CD4-positive, alpha-beta T cell (primary cell): ENCODE results near the gene PVALEF. TPM values are rescaled to one million over a fixed set of nuclear protein-coding genes. Genes with fewer than 3 reads are reported as not detected.

Experiments used
- ATAC-seq: fragments of 200-7000 bp; cut with Tn5 transposase; one replicate; pipeline ENCODE4 v1.10.0; 2022; ENCODE audit warnings: mild to moderate bottlenecking; ENCODE audit not compliant: poor library complexity
- CTCF ChIA-PET: fragments of 350-600 bp; sonication (Branson Sonifier 250); formaldehyde crosslinking; loops from one replicate; lab custom pipeline; 2021; ENCODE audit warnings: antibody characterized with exemption, inconsistent platforms; lab: Charles Lee
- POLR2A ChIA-PET: fragments of 350-600 bp; sonication (Branson Sonifier 250); formaldehyde crosslinking; loops from one replicate; lab custom pipeline; 2021; ENCODE audit warnings: antibody characterized with exemption, inconsistent platforms; lab: Charles Lee
- DNase-seq, 14 experiments: peaks; one replicate each; pipeline ENCODE4 v3.0.0-alpha.2; 2013 to 2020; ENCODE audit warnings: mixed read lengths in 2 of 14
- H3K27ac ChIP-seq, 2 donors: one replicate each; pipeline versions ENCODE4 v1.5.1 to v1.7.0; 2013; ENCODE audit warnings: low read length in 2 of 2, low read depth in 1 of 2, mild to moderate bottlenecking in 1 of 2
- H3K27me3 ChIP-seq, 2 experiments: 1 replicate in 1 of 2; 2 replicates in 1 of 2; pipeline versions ENCODE4 v1.6.1 to v1.7.0; 2013; ENCODE audit warnings: low read length in 2 of 2, control low read depth in 1 of 2, mild to moderate bottlenecking in 1 of 2, moderate library complexity in 1 of 2; ENCODE audit not compliant: insufficient read depth in 2 of 2, control insufficient read depth in 1 of 2
- H3K36me3 ChIP-seq: one replicate; pipeline ENCODE4 v1.6.1; 2013; ENCODE audit warnings: low read length, control low read depth; ENCODE audit not compliant: insufficient read depth
- H3K4me1 ChIP-seq: one replicate; pipeline ENCODE4 v1.6.1; 2013; ENCODE audit warnings: low read length, control low read depth; ENCODE audit not compliant: insufficient read depth
- H3K4me3 ChIP-seq: one replicate; pipeline ENCODE4 v1.5.1; 2013; ENCODE audit warnings: mild to moderate bottlenecking, low read length, moderate library complexity
- H3K9me3 ChIP-seq, 2 experiments: 1 replicate in 1 of 2; 2 replicates in 1 of 2; pipeline versions ENCODE4 v1.6.1 to v1.7.0; 2013; ENCODE audit warnings: low read length in 2 of 2, mild to moderate bottlenecking in 2 of 2, control low read depth in 1 of 2, moderate library complexity in 1 of 2; ENCODE audit not compliant: control insufficient read depth in 1 of 2, insufficient read depth in 1 of 2
- H3K27ac Mint-ChIP-seq: one replicate; pipeline ENCODE4 v1.8.0; 2020; ENCODE audit warnings: mixed read lengths
- H3K27me3 Mint-ChIP-seq: one replicate; pipeline ENCODE4 v1.8.0; 2021; ENCODE audit warnings: mixed read lengths
- H3K36me3 Mint-ChIP-seq: one replicate; pipeline ENCODE4 v1.8.0; 2021; ENCODE audit warnings: low read depth, mixed read lengths
- H3K4me1 Mint-ChIP-seq: one replicate; pipeline ENCODE4 v1.8.0; 2021; ENCODE audit warnings: low read depth, mixed read lengths
- H3K4me3 Mint-ChIP-seq: one replicate; pipeline ENCODE4 v1.8.0; 2020; ENCODE audit warnings: mild to moderate bottlenecking, mixed read lengths
- H3K9me3 Mint-ChIP-seq: one replicate; pipeline ENCODE4 v1.8.0; 2020; ENCODE audit warnings: mixed read lengths
- intact Hi-C, 2 experiments: fragments of 100-400 bp; cut with DNase I in 1 of 2; cut with micrococcal nuclease in 1 of 2; formaldehyde crosslinking; loops; one replicate each; pipeline versions ENCODE4 v1.15.1 to v1.9.0; 2023 to 2025; cut with DNase I, micrococcal nuclease
- total RNA-seq, 174 experiments: library from RNA in 2 of 174; stranded (reverse) in 2 of 174; gene quantifications; one replicate each; pipeline ENCODE4 v1.2.3 and lab custom pipeline; 2021 to 2026
- TF ChIP-seq, protein P1 (sequence below): fragments of 200-600 bp; IDR thresholded peaks from one replicate; pipeline ENCODE4 v1.8.0; 2022; ENCODE audit warnings: antibody characterized with exemption, mild to moderate bottlenecking

The PVALEF gene
- total RNA-seq, 2 experiments from 2014 or later, result not detected

DNA sequence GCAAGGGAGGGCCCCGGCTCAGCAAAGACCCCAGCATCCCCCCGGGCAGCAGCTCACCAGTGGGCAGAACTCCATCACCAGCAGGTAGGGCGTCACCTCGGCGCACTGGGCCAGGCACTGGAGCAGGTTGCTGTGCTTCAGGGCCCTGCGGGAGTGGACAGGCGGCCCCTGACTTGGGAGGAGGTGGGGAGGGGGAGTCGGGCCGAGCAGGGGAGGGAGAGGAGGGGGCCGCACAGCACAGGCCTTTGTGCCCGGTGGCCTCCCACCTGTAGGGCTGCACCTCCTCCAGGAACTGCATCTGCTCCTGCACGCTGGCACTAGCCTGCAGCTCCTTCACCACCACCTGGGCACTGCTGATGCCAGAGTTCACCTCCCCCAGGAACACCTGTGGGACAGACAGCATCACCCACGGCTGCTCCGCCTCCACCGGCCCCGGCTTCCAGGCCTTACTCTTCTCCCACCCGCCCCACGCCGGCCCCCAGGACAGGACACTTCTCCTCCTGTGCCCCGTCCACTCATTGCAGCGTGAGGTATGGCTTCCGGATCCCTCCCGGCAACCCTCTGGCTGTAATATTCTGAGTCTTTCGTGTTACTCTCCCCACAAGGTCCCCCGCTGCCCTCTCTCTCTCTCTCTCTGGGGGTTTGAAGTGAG, 37.7 kb upstream of the PVALEF start:
- Histone ChIP-seq H3K4me3 (no peak overlapping the region), H3K9me3 (no peaks in the 10 kb centered on the region), H3K27ac (no peak overlapping the region), H3K36me3 (no peaks in the 10 kb centered on the region), H3K4me1 (no peaks in the 10 kb centered on the region), H3K27me3 (no peaks in the 10 kb centered on the region)
- ChIA-PET POLR2A (no interaction called here), CTCF (no interaction called here)
- no peaks in the 10 kb centered on the region for H3K36me3 Mint-ChIP-seq
- no peak overlapping the region for H3K27ac Mint-ChIP-seq
- no peaks in the 10 kb centered on the region for H3K27me3 Mint-ChIP-seq
- intact Hi-C loops, result no loop called here
- no peak for DNase-seq
- no peak for ATAC-seq
- no peaks in the 10 kb centered on the region for H3K4me1 Mint-ChIP-seq
- no peaks in the 10 kb centered on the region for H3K9me3 Mint-ChIP-seq
- no peak overlapping the region for H3K4me3 Mint-ChIP-seq
- TF ChIP-seq, protein P1, sequence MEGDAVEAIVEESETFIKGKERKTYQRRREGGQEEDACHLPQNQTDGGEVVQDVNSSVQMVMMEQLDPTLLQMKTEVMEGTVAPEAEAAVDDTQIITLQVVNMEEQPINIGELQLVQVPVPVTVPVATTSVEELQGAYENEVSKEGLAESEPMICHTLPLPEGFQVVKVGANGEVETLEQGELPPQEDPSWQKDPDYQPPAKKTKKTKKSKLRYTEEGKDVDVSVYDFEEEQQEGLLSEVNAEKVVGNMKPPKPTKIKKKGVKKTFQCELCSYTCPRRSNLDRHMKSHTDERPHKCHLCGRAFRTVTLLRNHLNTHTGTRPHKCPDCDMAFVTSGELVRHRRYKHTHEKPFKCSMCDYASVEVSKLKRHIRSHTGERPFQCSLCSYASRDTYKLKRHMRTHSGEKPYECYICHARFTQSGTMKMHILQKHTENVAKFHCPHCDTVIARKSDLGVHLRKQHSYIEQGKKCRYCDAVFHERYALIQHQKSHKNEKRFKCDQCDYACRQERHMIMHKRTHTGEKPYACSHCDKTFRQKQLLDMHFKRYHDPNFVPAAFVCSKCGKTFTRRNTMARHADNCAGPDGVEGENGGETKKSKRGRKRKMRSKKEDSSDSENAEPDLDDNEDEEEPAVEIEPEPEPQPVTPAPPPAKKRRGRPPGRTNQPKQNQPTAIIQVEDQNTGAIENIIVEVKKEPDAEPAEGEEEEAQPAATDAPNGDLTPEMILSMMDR, result no peak

DNA sequence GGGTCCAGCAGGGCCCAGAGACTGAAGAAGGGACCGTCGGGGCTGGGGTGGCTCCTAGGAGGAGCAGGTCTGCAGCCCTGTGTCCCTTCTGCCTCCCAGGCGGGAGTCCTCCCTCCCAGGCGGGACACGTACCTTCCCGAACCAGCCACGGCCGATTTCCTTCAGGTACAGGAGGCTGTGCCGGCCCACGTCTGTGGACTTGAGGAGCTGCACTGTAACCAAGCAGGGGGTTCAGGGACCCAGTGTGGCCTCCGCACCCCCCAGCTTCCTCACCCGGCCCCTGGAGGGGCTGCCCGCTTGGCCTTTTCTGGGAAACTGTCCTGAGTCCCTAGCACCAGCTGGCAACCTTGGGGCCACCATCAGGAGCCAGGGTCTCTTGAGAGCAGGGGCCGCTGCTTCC, 37.0 kb upstream of the PVALEF start:
- ChIA-PET POLR2A (no interaction called here), CTCF (no interaction called here)
- H3K27me3 Mint-ChIP-seq, result no peaks in the 10 kb centered on the region
- H3K9me3 ChIP-seq, result no peaks in the 10 kb centered on the region
- H3K4me1 Mint-ChIP-seq, result no peaks in the 10 kb centered on the region
- no peaks in the 10 kb centered on the region for H3K9me3 Mint-ChIP-seq
- intact Hi-C loops, result no loop called here
- TF ChIP-seq, protein P1, result no peak
- no peak overlapping the region for H3K4me3 Mint-ChIP-seq
- H3K27ac Mint-ChIP-seq, result no peak overlapping the region
- H3K27ac ChIP-seq, result no peak overlapping the region
- no peaks in the 10 kb centered on the region for H3K4me1 ChIP-seq
- H3K36me3 Mint-ChIP-seq, result no peaks in the 10 kb centered on the region
- H3K36me3 ChIP-seq, result no peaks in the 10 kb centered on the region
- H3K4me3 ChIP-seq, result no peak overlapping the region
- no peaks in the 10 kb centered on the region for H3K27me3 ChIP-seq
- ATAC-seq, result no peak
- no peak for DNase-seq

DNA sequence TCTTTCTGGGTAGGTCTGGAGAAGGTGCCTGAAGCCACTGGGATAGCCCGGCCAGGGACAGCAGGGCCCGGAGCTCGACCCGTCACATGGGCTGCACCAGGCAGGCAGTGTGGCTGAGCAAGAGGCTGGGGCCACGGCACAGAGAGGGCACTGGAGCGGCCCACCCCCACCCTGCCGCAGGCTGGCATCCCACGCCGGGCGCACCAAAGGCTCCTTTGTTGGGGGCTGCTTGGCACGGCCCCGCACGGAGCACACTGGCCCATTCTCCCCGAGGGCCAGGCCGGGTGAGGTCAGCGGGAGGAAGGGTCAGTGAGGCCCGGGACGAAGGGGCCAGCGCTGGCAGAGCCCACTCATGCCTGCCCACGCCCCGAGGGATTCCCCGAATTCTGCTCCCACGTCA, 36.5 kb upstream of the PVALEF start:
- no peak for ATAC-seq

More for the DNA sequence above, 36.5 kb upstream of the PVALEF start:
- no peaks in the 10 kb centered on the region for H3K9me3 ChIP-seq
- Mint-ChIP-seq H3K27ac (no peak overlapping the region), H3K4me3 (no peak overlapping the region), H3K4me1 (no peaks in the 10 kb centered on the region), H3K27me3 (no peaks in the 10 kb centered on the region), H3K9me3 (no peaks in the 10 kb centered on the region), H3K36me3 (no peaks in the 10 kb centered on the region)
- no peaks in the 10 kb centered on the region for H3K4me1 ChIP-seq
- H3K27ac ChIP-seq, result no peak overlapping the region
- intact Hi-C loops, result no loop called here
- H3K36me3 ChIP-seq, result no peaks in the 10 kb centered on the region
- H3K27me3 ChIP-seq, result no peaks in the 10 kb centered on the region
- CTCF ChIA-PET, result no interaction called here
- DNase-seq, result no peak
- POLR2A ChIA-PET, result no interaction called here
- H3K4me3 ChIP-seq, result no peak overlapping the region
- TF ChIP-seq, protein P1, result no peak
